GM18868 (cell line): Measurements from ENCODE around the gene ACSS1.

Source experiments
- ATAC-seq: cut with Tn5 transposase; IDR thresholded peaks from one replicate; pipeline ENCODE4 v1.9.1; 2021; ENCODE audit warnings: mild to moderate bottlenecking, moderate library complexity; ENCODE audit not compliant: unreplicated experiment

The ACSS1 gene

GRCh38 chr20:25048519-25048952 lies 9.4 kb downstream of the ACSS1 start:
- ATAC-seq = no peak

DNA sequence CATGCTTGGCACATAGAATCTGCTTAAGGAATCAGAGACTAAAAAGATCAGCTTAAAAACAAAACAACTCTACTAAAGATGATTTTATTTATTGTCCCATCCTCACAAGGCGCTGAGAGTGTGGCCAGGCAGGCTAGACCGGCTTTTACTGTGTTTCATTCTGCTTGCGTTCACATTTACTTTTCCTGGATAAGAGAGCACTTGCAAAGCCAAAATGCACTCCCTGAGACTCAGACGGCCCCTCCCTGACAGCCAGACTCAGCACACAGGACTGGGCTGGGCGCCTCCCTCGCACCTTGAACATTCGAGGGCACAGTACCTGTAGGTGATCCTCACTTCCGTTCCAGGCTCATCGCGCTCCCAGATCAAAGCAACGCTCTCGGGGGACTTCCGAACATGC lies 10.2 kb downstream of the ACSS1 start:
- ATAC-seq = no peak

- no peak for ATAC-seq
Observed at GRCh38 chr20:25046736-25047666, 10.9 kb downstream of the ACSS1 start.

- ATAC-seq = no peak
Observed at GRCh38 chr20:25046181-25046641, 11.7 kb downstream of the ACSS1 start.

GRCh38 chr20:25045343-25045712 lies 12.6 kb downstream of the ACSS1 start:
- no peak for ATAC-seq

GRCh38 chr20:25044660-25045342 lies 13.1 kb downstream of the ACSS1 start:
- ATAC-seq = no peak

GRCh38 chr20:25044261-25044560 lies 13.7 kb downstream of the ACSS1 start:
- no peak for ATAC-seq

GRCh38 chr20:25043499-25044260 lies 14.3 kb downstream of the ACSS1 start:
- ATAC-seq = no peak

- ATAC-seq = peak; percentile 88
Observed at GRCh38 chr20:25042531-25043498, 15.1 kb downstream of the ACSS1 start.

- no peak for ATAC-seq
Observed at GRCh38 chr20:25041813-25042530, 16.0 kb downstream of the ACSS1 start.

DNA sequence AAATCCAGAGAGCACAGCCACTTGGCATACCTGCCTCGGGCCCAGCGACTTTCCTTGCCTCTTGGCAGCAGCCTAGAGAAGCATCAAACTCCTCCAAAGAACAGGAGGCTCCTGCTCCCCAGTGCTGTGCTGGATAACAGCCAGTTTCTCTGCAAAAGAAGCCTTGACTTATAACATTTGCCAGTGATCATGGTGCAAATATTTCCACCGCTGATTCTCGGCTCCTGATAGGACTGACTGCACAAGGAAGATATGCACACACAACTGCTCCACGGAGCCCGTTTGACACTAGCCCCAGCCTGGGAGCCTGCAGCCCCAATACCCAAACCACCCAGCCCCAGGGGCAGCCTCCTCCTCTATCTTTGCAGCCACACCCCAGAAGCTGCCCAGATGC lies 17.5 kb downstream of the ACSS1 start:
- no peak for ATAC-seq

- ATAC-seq = no peak
Observed at GRCh38 chr20:25039697-25040437, 18.1 kb downstream of the ACSS1 start.

GRCh38 chr20:25038591-25039015 lies 19.3 kb downstream of the ACSS1 start:
- ATAC-seq = no peak

GRCh38 chr20:25038103-25038410 lies 19.9 kb downstream of the ACSS1 start:
- ATAC-seq = no peak

DNA sequence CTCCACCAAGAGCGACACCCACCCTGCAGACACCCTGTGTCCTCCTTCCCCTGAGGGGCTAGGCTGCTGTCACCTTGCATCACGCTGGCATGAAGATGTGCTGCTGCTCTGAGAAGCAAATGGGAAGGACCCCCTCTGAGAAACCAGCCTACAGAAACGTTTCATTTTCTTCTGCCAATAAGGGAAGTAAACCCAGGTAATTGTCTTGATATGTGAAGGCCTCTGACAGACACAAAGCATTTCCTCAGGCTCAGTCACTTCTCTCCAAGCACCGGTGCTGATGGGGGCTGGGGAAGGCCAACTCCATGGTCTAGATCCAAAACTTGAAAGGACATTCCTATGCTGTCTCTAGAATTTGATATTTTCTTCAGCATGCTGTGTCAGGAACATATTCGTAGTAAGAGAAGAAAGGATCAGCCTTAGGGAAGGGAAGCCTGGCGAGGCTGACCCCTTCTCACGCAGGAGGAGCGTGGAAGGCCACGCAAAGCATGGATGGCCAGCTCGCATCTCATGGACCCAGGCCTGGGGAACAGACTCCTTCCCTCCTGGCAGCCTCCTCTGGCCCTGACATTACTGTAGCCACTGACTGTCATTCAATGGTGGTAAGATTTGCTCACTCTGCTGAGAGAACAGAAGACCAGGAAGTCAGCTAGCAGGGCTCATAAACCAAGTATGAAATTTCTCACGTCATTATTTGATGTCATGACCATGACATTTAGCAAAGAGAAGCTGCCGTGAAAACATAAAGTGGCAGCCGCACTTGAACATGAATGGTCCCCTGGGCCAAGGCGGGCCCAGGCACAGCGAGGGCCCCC lies 20.4 kb downstream of the ACSS1 start:
- ATAC-seq = no peak

DNA sequence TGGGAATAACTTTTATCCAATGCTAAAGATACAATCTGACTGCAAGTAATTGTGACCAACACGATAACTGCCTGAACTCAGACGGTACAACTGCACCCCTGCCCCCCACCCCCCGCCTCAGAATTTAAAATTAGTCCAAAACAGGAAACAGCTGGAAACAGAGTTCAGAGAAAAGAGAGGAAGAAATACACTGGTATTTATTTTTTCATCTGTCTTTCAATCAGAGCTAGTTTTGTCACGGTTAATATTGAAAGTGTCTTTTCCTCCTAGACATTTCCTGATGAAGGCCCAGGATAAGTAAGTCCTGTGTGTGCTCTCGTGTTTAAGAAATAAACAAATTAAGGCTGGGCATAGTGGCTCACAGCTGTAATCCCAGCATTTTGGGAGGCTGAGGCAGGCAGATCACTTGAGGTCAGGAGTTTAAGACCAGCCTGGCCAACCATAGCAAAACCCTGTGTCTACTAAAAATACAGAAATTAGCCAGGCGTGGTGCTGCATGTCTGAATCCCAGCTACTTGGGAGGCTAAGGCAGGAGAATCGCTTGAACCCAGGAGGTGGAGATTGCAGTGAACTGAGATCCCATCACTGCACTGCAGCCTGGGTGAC lies 21.5 kb downstream of the ACSS1 start:
- peak; percentile 6 for ATAC-seq

GRCh38 chr20:25035921-25036320 lies 22.0 kb downstream of the ACSS1 start:
- peak; percentile 40 for ATAC-seq

DNA sequence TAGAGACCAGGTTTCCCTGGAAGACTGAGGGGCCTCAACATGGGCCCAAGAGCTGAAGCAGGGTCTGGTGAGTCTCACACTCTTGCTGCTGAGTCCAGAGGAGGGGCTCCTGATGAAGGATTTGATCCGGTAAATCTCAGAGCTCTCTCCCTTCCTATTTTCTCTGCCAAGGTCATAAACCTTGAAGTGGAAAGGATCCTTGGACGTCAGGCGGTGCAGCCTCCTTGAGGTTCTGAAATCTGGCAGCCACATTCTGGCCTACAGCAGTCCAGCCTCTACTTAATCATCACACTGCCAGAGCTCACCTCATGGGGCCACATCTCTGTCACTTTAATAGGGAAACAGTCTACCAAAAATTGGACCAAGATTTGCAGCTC lies 24.0 kb downstream of the ACSS1 start:
- ATAC-seq = no peak
